Keratinocyte (primary cell): ENCODE data around the gene ALLC. TPM values are rescaled to one million over a fixed set of nuclear protein-coding genes. Genes with fewer than 3 reads are reported as not detected.

Experiments used
- DNase-seq: peaks from one replicate; pipeline ENCODE4 v3.0.0-alpha.2; 2011; ENCODE audit warnings: low read depth, missing footprints, low spot score
- FAIRE-seq: peaks from 2 replicates; lab custom pipeline; 2011; peaks lifted over from hg19 to GRCh38; lab: Jason Lieb, UNC
- H2AFZ ChIP-seq: 2 replicates; pipeline ENCODE4 v1.6.0; 2012; ENCODE audit warnings: low read length, control low read depth, inconsistent platforms; ENCODE audit not compliant: control insufficient read depth
- H3K27ac ChIP-seq: 2 replicates; pipeline ENCODE4 v1.5.1; 2011; ENCODE audit warnings: low read length; ENCODE audit not compliant: control insufficient read depth, insufficient read depth
- H3K27me3 ChIP-seq: 3 replicates; pipeline ENCODE4 v1.6.0; 2011; ENCODE audit warnings: low read length; ENCODE audit not compliant: control insufficient read depth, insufficient read depth; ENCODE audit errors: extremely low read depth
- H3K36me3 ChIP-seq, 2 experiments: 2 replicates in 1 of 2; 3 replicates in 1 of 2; pipeline ENCODE4 v1.5.1; 2011; ENCODE audit warnings: low read length in 2 of 2, mild to moderate bottlenecking in 1 of 2; ENCODE audit not compliant: control insufficient read depth in 2 of 2, insufficient read depth in 2 of 2; ENCODE audit errors: extremely low read depth in 1 of 2
- H3K4me1 ChIP-seq: 3 replicates; pipeline ENCODE4 v1.5.1; 2011; ENCODE audit warnings: low read length; ENCODE audit not compliant: control insufficient read depth, insufficient read depth; ENCODE audit errors: extremely low read depth
- H3K4me2 ChIP-seq: 3 replicates; pipeline ENCODE4 v1.6.0; 2011; ENCODE audit warnings: low read depth, low read length; ENCODE audit not compliant: control insufficient read depth, insufficient read depth; ENCODE audit errors: extremely low read depth
- H3K4me3 ChIP-seq, 3 experiments: fragments of 200-600 bp in 1 of 3; sonication (generic) in 1 of 3; 2 replicates in 2 of 3; 3 replicates in 1 of 3; pipeline ENCODE4 v1.5.1; 2011 to 2016; ENCODE audit warnings: low read length in 3 of 3, mild to moderate bottlenecking in 3 of 3, control low read depth in 2 of 3, inconsistent platforms in 1 of 3, low read depth in 1 of 3, mixed read lengths in 1 of 3, mixed run types in 1 of 3, moderate library complexity in 1 of 3; ENCODE audit not compliant: control insufficient read depth in 2 of 3, insufficient read depth in 2 of 3; ENCODE audit errors: extremely low read depth in 1 of 3
- H3K79me2 ChIP-seq: 2 replicates; pipeline ENCODE4 v1.6.0; 2012; ENCODE audit warnings: low read length; ENCODE audit not compliant: control insufficient read depth, insufficient read depth
- H3K9ac ChIP-seq: 3 replicates; pipeline ENCODE4 v1.6.0; 2011; ENCODE audit warnings: low read length; ENCODE audit not compliant: control insufficient read depth, insufficient read depth; ENCODE audit errors: extremely low read depth
- H3K9me1 ChIP-seq: 3 replicates; pipeline ENCODE4 v1.6.0; 2011; ENCODE audit warnings: low read length; ENCODE audit not compliant: control insufficient read depth, insufficient read depth; ENCODE audit errors: extremely low read depth
- H3K9me3 ChIP-seq: 2 replicates; pipeline ENCODE4 v1.5.1; 2012; ENCODE audit warnings: low read depth, low read length; ENCODE audit not compliant: control insufficient read depth
- H4K20me1 ChIP-seq: 3 replicates; pipeline ENCODE4 v1.6.0; 2011; ENCODE audit warnings: low read length; ENCODE audit not compliant: control insufficient read depth, insufficient read depth; ENCODE audit errors: extremely low read depth
- CTCF ChIP-seq, 3 experiments: IDR thresholded peaks in 1 of 3; conservative IDR thresholded peaks in 1 of 3; optimal IDR thresholded peaks in 1 of 3; 2 replicates in 2 of 3; 3 replicates in 1 of 3; pipeline versions ENCODE3 to v1.5.1; 2011; ENCODE audit warnings: low read length in 3 of 3, mild to moderate bottlenecking in 3 of 3, moderate library complexity in 2 of 3, control low read depth in 1 of 3, inconsistent platforms in 1 of 3; ENCODE audit not compliant: insufficient read depth in 2 of 3; ENCODE audit errors: extremely low read depth in 1 of 3
- EZH2 ChIP-seq: IDR thresholded peaks from one replicate; pipeline ENCODE4 v1.6.1; 2012; ENCODE audit warnings: inconsistent platforms, mild to moderate bottlenecking, low read length, moderate library complexity
- dilution Hi-C: fragments of 300-500 bp; cut with MboI; formaldehyde crosslinking; loops from one replicate; pipeline ENCODE4 v1.7.0; 2020; ENCODE audit warnings: low sequenced_read_pairs; ENCODE audit not compliant: extremely low pct_ligation_motif_present
- polyA plus RNA-seq, 5 experiments: library from polyadenylated mRNA; depleted of rRNA in 3 of 5; stranded (reverse) in 3 of 5; stranded (forward) in 1 of 5; unstranded in 1 of 5; fragments of >200 nt; gene quantifications; 1 replicate in 1 of 5; 2 replicates in 3 of 5; 3 replicates in 1 of 5; pipeline versions ENCODE4 v1.2.1 to v1.2.3, GENCODE V29; 2011 to 2012; ENCODE audit warnings: missing spikeins in 2 of 5, low read depth in 1 of 5, low replicate concordance in 1 of 5

Gene ALLC
- polyA plus RNA-seq, 1 donor (not counting 4 experiments of a cell fraction or from before 2014, with no cell fraction given): not detected

- Histone ChIP-seq H3K36me3 (no peaks in the 10 kb centered on the region), H3K4me3 (no peak overlapping the region), H3K27me3 (no peaks in the 10 kb centered on the region), H3K79me2 (no peaks in the 10 kb centered on the region), H3K9me1 (no peaks in the 10 kb centered on the region), H3K27ac (no peak overlapping the region), H4K20me1 (no peaks in the 10 kb centered on the region), H3K4me2 (no peak overlapping the region), H3K4me1 (no peaks in the 10 kb centered on the region), H2AFZ (no peak overlapping the region), H3K9ac (no peak overlapping the region), H3K9me3 (no peaks in the 10 kb centered on the region)
- TF ChIP-seq CTCF (optimal IDR thresholded peaks at IDR 0.05 in 1 of 3, IDR thresholded peaks at IDR 0.05 in 1 of 3, conservative IDR thresholded peaks at IDR 0.05 in 1 of 3; ENCODE audit: extremely low read depth in 1 of 3, insufficient read depth in 2 of 3, low read length in 3 of 3) (no peak), EZH2 (no peak)
- DNase-seq (no peak), FAIRE-seq (no peak)
- dilution Hi-C loops: no loop called here
Measured at GRCh38 chr2:3626812-3627499, 31.0 kb upstream of the ALLC start.

- no peak overlapping the region for H3K4me2 ChIP-seq
- no peaks in the 10 kb centered on the region for H3K36me3 ChIP-seq
- DNase-seq (no peak), FAIRE-seq (no peak)
- H3K79me2 ChIP-seq: no peaks in the 10 kb centered on the region
- H3K9me3 ChIP-seq: no peaks in the 10 kb centered on the region
- no peaks in the 10 kb centered on the region for H3K9me1 ChIP-seq
- no peaks in the 10 kb centered on the region for H4K20me1 ChIP-seq
- H2AFZ ChIP-seq: no peak overlapping the region
- no peak for TF ChIP-seq EZH2
- no peak for TF ChIP-seq CTCF (optimal IDR thresholded peaks at IDR 0.05 in 1 of 3, IDR thresholded peaks at IDR 0.05 in 1 of 3, conservative IDR thresholded peaks at IDR 0.05 in 1 of 3; ENCODE audit: extremely low read depth in 1 of 3, insufficient read depth in 2 of 3, low read length in 3 of 3)
- dilution Hi-C loops: no loop called here
- no peaks in the 10 kb centered on the region for H3K27me3 ChIP-seq
- H3K9ac ChIP-seq: no peak overlapping the region
- H3K4me3 ChIP-seq: no peak overlapping the region
- no peaks in the 10 kb centered on the region for H3K4me1 ChIP-seq
- H3K27ac ChIP-seq: no peak overlapping the region
Measured at GRCh38 chr2:3627500-3628100, 30.4 kb upstream of the ALLC start.
